GM12878 (cell line): ENCODE measurements around the gene RAB35. TPM values are rescaled to one million over a fixed set of nuclear protein-coding genes. Genes with fewer than 3 reads are reported as not detected.
A peak's percentile ranks its signal among the peaks of the same experiment; 100 is the strongest.

Source experiments
- ATAC-seq: fragments of 200-7000 bp; cut with Tn5 transposase; 3 replicates; pipeline ENCODE4 v1.9.1; 2020; ENCODE audit warnings: mild to moderate bottlenecking, moderate library complexity
- BruUV-seq: library from RNA; stranded (reverse); fragments of 400-500 nt; replicated peaks from 2 replicates; lab custom pipeline; 2021; lab: Mats Ljungman, UMichigan
- CTCF ChIA-PET: fragments of 300-600 bp; sonication (Branson Sonifier 250); formaldehyde crosslinking; extraction: SDS; loops from one replicate; lab custom pipeline; 2021; ENCODE audit warnings: inconsistent platforms; lab: Yijun Ruan, JAX
- POLR2A ChIA-PET: fragments of 350-600 bp; formaldehyde crosslinking; extraction: SDS; loops from one replicate; lab custom pipeline; 2021; ENCODE audit warnings: inconsistent platforms; lab: Charles Lee
- RAD21 ChIA-PET: fragments of 300-600 bp; sonication (Branson Sonifier 250); formaldehyde crosslinking; loops from one replicate; lab custom pipeline; 2023; ENCODE audit warnings: antibody characterized with exemption; ENCODE audit not compliant: unreplicated experiment; lab: Charles Lee
- SMC1A ChIA-PET: fragments of 300-600 bp; sonication (Branson Sonifier 250); formaldehyde crosslinking; loops from one replicate; lab custom pipeline; 2023; ENCODE audit not compliant: unreplicated experiment, uncharacterized antibody; lab: Charles Lee
- DNase-seq: peaks from one replicate; pipeline ENCODE4 v3.0.0-alpha.2; 2011; ENCODE audit warnings: low read depth, low spot score
- FAIRE-seq: peaks from 3 replicates; lab custom pipeline; 2011; peaks lifted over from hg19 to GRCh38; lab: Jason Lieb, UNC
- H2AFZ ChIP-seq: 2 replicates; pipeline ENCODE4 v1.6.0; 2011; ENCODE audit warnings: low read depth, low read length, control low read depth; ENCODE audit not compliant: control insufficient read depth
- H3K27ac ChIP-seq: 2 replicates; pipeline ENCODE4 v1.5.1; 2011; ENCODE audit warnings: control low read depth; ENCODE audit not compliant: control insufficient read depth, insufficient read depth
- H3K27me3 ChIP-seq, 2 experiments: replicated peaks in 1 of 2; 2 replicates each; pipeline versions ENCODE4 v1.6.0 to v1.6.1; 2011; ENCODE audit warnings: low read length in 1 of 2; ENCODE audit not compliant: control insufficient read depth in 2 of 2, insufficient read depth in 2 of 2
- H3K36me3 ChIP-seq, 2 experiments: 2 replicates each; pipeline ENCODE4 v1.5.1; 2011; ENCODE audit warnings: low read length in 1 of 2; ENCODE audit not compliant: control insufficient read depth in 2 of 2, insufficient read depth in 2 of 2
- H3K4me1 ChIP-seq: 2 replicates; pipeline ENCODE4 v1.6.1; 2011; ENCODE audit warnings: mild to moderate bottlenecking, low read length, moderate library complexity, mixed read lengths; ENCODE audit not compliant: control insufficient read depth, insufficient read depth
- H3K4me2 ChIP-seq: 2 replicates; pipeline ENCODE4 v1.6.0; 2011; ENCODE audit warnings: control low read depth; ENCODE audit not compliant: control insufficient read depth, insufficient read depth
- H3K4me3 ChIP-seq: fragments of 200-600 bp; sonication (generic); 2 replicates; pipeline ENCODE4 v1.5.1; 2016
- H3K79me2 ChIP-seq: 2 replicates; pipeline ENCODE4 v1.6.0; 2011; ENCODE audit warnings: low read length; ENCODE audit not compliant: control insufficient read depth, insufficient read depth
- H3K9ac ChIP-seq: 2 replicates; pipeline ENCODE4 v1.8.0; 2011; ENCODE audit warnings: low read length, control low read depth, mixed read lengths; ENCODE audit not compliant: control insufficient read depth, insufficient read depth
- H3K9me3 ChIP-seq: replicated peaks from 3 replicates; pipeline ENCODE4 v1.5.1; 2011; ENCODE audit warnings: mild to moderate bottlenecking, low read length; ENCODE audit not compliant: control insufficient read depth, insufficient read depth
- H4K20me1 ChIP-seq: 2 replicates; pipeline ENCODE4 v1.6.0; 2011; ENCODE audit not compliant: control insufficient read depth, insufficient read depth
- BRCA1 ChIP-seq: IDR thresholded peaks from 2 replicates; pipeline ENCODE4 v1.6.1; 2011; ENCODE audit warnings: low read depth, low read length, improper control_type of control experiment
- DPF2 ChIP-seq: fragments of 450-650 bp; IDR thresholded peaks from 2 replicates; pipeline ENCODE4 v1.6.1; 2017; ENCODE audit warnings: mild to moderate bottlenecking
- EED ChIP-seq: sonication (generic); IDR thresholded peaks from 2 replicates; pipeline ENCODE4 v1.6.1; 2016; ENCODE audit warnings: antibody characterized with exemption, low read depth
- EGR1 ChIP-seq, 2 experiments: IDR thresholded peaks; 1 replicate in 1 of 2; 2 replicates in 1 of 2; pipeline ENCODE4 v1.6.1; 2011 to 2012; ENCODE audit warnings: low read depth in 2 of 2, low read length in 2 of 2, borderline replicate concordance in 1 of 2, mild to moderate bottlenecking in 1 of 2, moderate library complexity in 1 of 2
- HDAC2 ChIP-seq: fragments of 200-600 bp; sonication (generic); IDR thresholded peaks from 2 replicates; pipeline ENCODE4 v1.6.1; 2017
- IRF4 ChIP-seq: IDR thresholded peaks from 2 replicates; pipeline ENCODE4 v1.6.1; 2011; ENCODE audit warnings: low read depth, low read length
- NBN ChIP-seq: fragments of 450-650 bp; IDR thresholded peaks from 2 replicates; pipeline ENCODE4 v1.6.1; 2016
- NR2F1 ChIP-seq: fragments of 450-650 bp; conservative IDR thresholded peaks from 2 replicates; pipeline ENCODE4 v1.6.1; 2017; ENCODE audit warnings: mild to moderate bottlenecking
- POLR2A ChIP-seq: IDR thresholded peaks from 2 replicates; pipeline ENCODE4 v1.6.1; 2011; ENCODE audit warnings: low read depth, mild to moderate bottlenecking, low read length
- POU2F2 ChIP-seq: IDR thresholded peaks from 3 replicates; pipeline ENCODE4 v1.6.1; 2011; ENCODE audit warnings: low read depth, mild to moderate bottlenecking, low read length, borderline replicate concordance
- RAD21 ChIP-seq: IDR thresholded peaks from 2 replicates; pipeline ENCODE4 v1.6.1; 2011; ENCODE audit warnings: mild to moderate bottlenecking, low read depth, low read length, moderate library complexity; ENCODE audit not compliant: insufficient read depth
- RAD51 ChIP-seq: fragments of 450-650 bp; IDR thresholded peaks from 2 replicates; pipeline ENCODE4 v1.6.1; 2016; ENCODE audit warnings: moderate library complexity, mild to moderate bottlenecking, inconsistent platforms
- SPI1 ChIP-seq: IDR thresholded peaks from 2 replicates; pipeline ENCODE4 v1.6.1; 2011; ENCODE audit warnings: low read depth, mild to moderate bottlenecking, low read length, moderate library complexity, borderline replicate concordance; ENCODE audit not compliant: insufficient read depth
- STAT3 ChIP-seq: IDR thresholded peaks from 2 replicates; pipeline ENCODE4 v1.6.1; 2011; ENCODE audit warnings: low read depth, low read length, improper control_type of control experiment
- TARDBP ChIP-seq: IDR thresholded peaks from 2 replicates; pipeline ENCODE4 v1.6.1; 2016; ENCODE audit warnings: borderline replicate concordance
- ZNF384 ChIP-seq: IDR thresholded peaks from 2 replicates; pipeline ENCODE4 v1.6.1; 2012; ENCODE audit warnings: low read depth, mild to moderate bottlenecking, low read length, improper control_type of control experiment, borderline replicate concordance
- whole genome bisulfite sequencing: methylation state at CpG from one replicate; pipeline ENCODE4 v1.1.6; 2016; ENCODE audit warnings: low lambda C conversion rate; ENCODE audit not compliant: insufficient replicate concordance, insufficient coverage; ENCODE audit errors: missing lambda C conversion rate; 5-methylcytosine and 5-hydroxymethylcytosine counted together
- in situ Hi-C: fragments of 300-500 bp; cut with MboI; formaldehyde crosslinking; loops from 9 replicates; pipeline ENCODE4 v1.14.3; 2018; ENCODE audit warnings: mixed read lengths
- intact Hi-C: fragments of 100-400 bp; cut with micrococcal nuclease; formaldehyde crosslinking; loops from one replicate; pipeline ENCODE4 v1.14.2; 2022; ENCODE audit not compliant: unreplicated experiment
- polyA plus RNA-seq, 11 experiments: library from polyadenylated mRNA; depleted of rRNA in 4 of 11; unstranded in 6 of 11; stranded (reverse) in 5 of 11; fragments of >200 nt; fragmentation: Nextera tagmentation in 4 of 11; fragmentation: Illumina TruSeq in 1 of 11; extraction: Ambion mirVana in 4 of 11; extraction: Trizol in 1 of 11; gene quantifications; 1 replicate in 1 of 11; 2 replicates in 10 of 11; pipeline versions ENCODE4 v1.2.1 to v1.2.3, GENCODE V29; 2011 to 2016; ENCODE audit warnings: inconsistent platforms in 2 of 11, missing spikeins in 2 of 11, low read depth in 1 of 11
- total RNA-seq, 4 experiments: library from RNA; depleted of rRNA in 3 of 4; stranded (reverse); fragments of >200 nt in 3 of 4; fragmentation: Illumina TruSeq in 1 of 4; extraction: Trizol in 1 of 4; gene quantifications; 2 replicates each; pipeline versions ENCODE4 v1.2.1 to v1.2.3, GENCODE V29; 2013 to 2021
- TF ChIP-seq, protein P1 (sequence below): fragments of 450-650 bp; conservative IDR thresholded peaks from 2 replicates; pipeline ENCODE4 v1.6.1; 2017; ENCODE audit warnings: mild to moderate bottlenecking, moderate library complexity
- TF ChIP-seq, protein P2 (sequence below): fragments of 450-650 bp; IDR thresholded peaks from 2 replicates; pipeline ENCODE4 v1.6.1; 2017; ENCODE audit warnings: mild to moderate bottlenecking, moderate library complexity

The RAB35 gene
- total and polyA plus RNA-seq, 10 of the 15 experiments (the other 5 are each of a cell fraction or from before 2014, with no cell fraction given), result 0.76 to 99.2 (median 43.8) TPM

GRCh38 chr12:120110550-120111501 lies 5.7 kb downstream of the RAB35 start:
- Histone ChIP-seq H3K36me3 (peaks cover 8 to 17% of the 10 kb centered on the region in 2 experiments), H2AFZ (no peak overlapping the region), H3K9me3 (no peaks in the 10 kb centered on the region), H3K27me3 (no peaks in the 10 kb centered on the region), H4K20me1 (peaks cover 16% of the 10 kb centered on the region), H3K9ac (peak overlapping the region; percentile 53), H3K4me2 (peak overlapping the region; percentile 87), H3K4me3 (peak overlapping the region; percentile 62), H3K4me1 (peaks cover 49% of the 10 kb centered on the region), H3K79me2 (peaks cover 84% of the 10 kb centered on the region), H3K27ac (peak overlapping the region; percentile 56)
- WGBS, result 16% methylated on average over 26 of the region's 26 CpGs
- ChIA-PET RAD21 (interaction anchor here (0.6 to 3.4 kb wide), 14 partner anchors 9 to 187 kb away, joined by 3 to 29 read pairs (median 5); partner anchors contain the start of genes PXN and RPLP0), CTCF (interaction anchor here (0.7 to 2.8 kb wide), 8 partner anchors 10 to 120 kb away, joined by 3 to 25 read pairs (median 7); partner anchors contain the start of gene RPLP0), POLR2A (interaction anchor here (0.6 to 2.1 kb wide), 12 partner anchors 8 to 1906 kb away, joined by 3 to 10 read pairs (median 5); partner anchors contain the start of gene RPLP0), SMC1A (interaction anchor here (0.7 to 3.9 kb wide), 16 partner anchors 9 to 117 kb away, joined by 3 to 29 read pairs (median 4); partner anchors contain the start of gene RPLP0)
- BruUV-seq, result no TSS peak
- peak; percentile 92 for ATAC-seq
- intact Hi-C loops (loop anchor here (2.0 to 10.0 kb wide), 2 partner anchors 24 to 154 kb away; partner anchors contain the start of gene PXN), in situ Hi-C loops (no loop called here)
- DNase-seq, result no peak
- peak; percentile 54 for FAIRE-seq
- TF ChIP-seq BRCA1, result no peak
- no peak for TF ChIP-seq NR2F1
- 0 out of 2 replicates have a peak, but pooled peaks have one; percentile 10 for TF ChIP-seq RAD21
- TF ChIP-seq HDAC2, result no peak
- TF ChIP-seq, protein P1, sequence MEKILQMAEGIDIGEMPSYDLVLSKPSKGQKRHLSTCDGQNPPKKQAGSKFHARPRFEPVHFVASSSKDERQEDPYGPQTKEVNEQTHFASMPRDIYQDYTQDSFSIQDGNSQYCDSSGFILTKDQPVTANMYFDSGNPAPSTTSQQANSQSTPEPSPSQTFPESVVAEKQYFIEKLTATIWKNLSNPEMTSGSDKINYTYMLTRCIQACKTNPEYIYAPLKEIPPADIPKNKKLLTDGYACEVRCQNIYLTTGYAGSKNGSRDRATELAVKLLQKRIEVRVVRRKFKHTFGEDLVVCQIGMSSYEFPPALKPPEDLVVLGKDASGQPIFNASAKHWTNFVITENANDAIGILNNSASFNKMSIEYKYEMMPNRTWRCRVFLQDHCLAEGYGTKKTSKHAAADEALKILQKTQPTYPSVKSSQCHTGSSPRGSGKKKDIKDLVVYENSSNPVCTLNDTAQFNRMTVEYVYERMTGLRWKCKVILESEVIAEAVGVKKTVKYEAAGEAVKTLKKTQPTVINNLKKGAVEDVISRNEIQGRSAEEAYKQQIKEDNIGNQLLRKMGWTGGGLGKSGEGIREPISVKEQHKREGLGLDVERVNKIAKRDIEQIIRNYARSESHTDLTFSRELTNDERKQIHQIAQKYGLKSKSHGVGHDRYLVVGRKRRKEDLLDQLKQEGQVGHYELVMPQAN, result 0 out of 2 replicates have a peak, but pooled peaks have one; percentile 23
- TF ChIP-seq TARDBP, result no peak
- no peak for TF ChIP-seq RAD51
- TF ChIP-seq ZNF384, result no peak
- peak; percentile 87; the same call in 1 of the 2 replicates for TF ChIP-seq DPF2
- TF ChIP-seq POLR2A, result peak; percentile 3
- peak; percentile 53 for TF ChIP-seq EED
- TF ChIP-seq POU2F2, result no peak
- no peak for TF ChIP-seq STAT3
- peak; percentile 89 for TF ChIP-seq SPI1
- TF ChIP-seq EGR1 (IDR thresholded peaks at IDR 0.05; ENCODE audit: borderline replicate concordance in 1 of 2, low read depth in 2 of 2, low read length in 2 of 2), result no peak
- TF ChIP-seq, protein P2, sequence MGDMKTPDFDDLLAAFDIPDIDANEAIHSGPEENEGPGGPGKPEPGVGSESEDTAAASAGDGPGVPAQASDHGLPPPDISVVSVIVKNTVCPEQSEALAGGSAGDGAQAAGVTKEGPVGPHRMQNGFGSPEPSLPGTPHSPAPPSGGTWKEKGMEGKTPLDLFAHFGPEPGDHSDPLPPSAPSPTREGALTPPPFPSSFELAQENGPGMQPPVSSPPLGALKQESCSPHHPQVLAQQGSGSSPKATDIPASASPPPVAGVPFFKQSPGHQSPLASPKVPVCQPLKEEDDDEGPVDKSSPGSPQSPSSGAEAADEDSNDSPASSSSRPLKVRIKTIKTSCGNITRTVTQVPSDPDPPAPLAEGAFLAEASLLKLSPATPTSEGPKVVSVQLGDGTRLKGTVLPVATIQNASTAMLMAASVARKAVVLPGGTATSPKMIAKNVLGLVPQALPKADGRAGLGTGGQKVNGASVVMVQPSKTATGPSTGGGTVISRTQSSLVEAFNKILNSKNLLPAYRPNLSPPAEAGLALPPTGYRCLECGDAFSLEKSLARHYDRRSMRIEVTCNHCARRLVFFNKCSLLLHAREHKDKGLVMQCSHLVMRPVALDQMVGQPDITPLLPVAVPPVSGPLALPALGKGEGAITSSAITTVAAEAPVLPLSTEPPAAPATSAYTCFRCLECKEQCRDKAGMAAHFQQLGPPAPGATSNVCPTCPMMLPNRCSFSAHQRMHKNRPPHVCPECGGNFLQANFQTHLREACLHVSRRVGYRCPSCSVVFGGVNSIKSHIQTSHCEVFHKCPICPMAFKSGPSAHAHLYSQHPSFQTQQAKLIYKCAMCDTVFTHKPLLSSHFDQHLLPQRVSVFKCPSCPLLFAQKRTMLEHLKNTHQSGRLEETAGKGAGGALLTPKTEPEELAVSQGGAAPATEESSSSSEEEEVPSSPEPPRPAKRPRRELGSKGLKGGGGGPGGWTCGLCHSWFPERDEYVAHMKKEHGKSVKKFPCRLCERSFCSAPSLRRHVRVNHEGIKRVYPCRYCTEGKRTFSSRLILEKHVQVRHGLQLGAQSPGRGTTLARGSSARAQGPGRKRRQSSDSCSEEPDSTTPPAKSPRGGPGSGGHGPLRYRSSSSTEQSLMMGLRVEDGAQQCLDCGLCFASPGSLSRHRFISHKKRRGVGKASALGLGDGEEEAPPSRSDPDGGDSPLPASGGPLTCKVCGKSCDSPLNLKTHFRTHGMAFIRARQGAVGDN, result peak; percentile 87
- 0 out of 2 replicates have a peak, but pooled peaks have one; percentile 20 for TF ChIP-seq IRF4
- TF ChIP-seq NBN, result peak; percentile 44; the same call in 1 of the 2 replicates
